Measurements from ENCODE around the gene NGEF. TPM values are rescaled to one million over a fixed set of nuclear protein-coding genes. Genes with fewer than 3 reads are reported as not detected.

NGEF gene
- total RNA-seq, 1 donor from 2014 or later: 4.3 TPM

GRCh38 chr2:232879618-232880494, 133.2 kb downstream of the NGEF start:
- Histone ChIP-seq H3K27me3 (peaks cover 42% of the 10 kb centered on the region), H3K9ac (no peak overlapping the region), H2AFZ (replicated peaks) (no peak overlapping the region), H3K27ac (no peak overlapping the region), H3K36me3 (no peaks in the 10 kb centered on the region), H3K4me2 (no peak overlapping the region), H3K4me3 (no peak overlapping the region), H3K9me3 (ENCODE audit: low read depth) (no peaks in the 10 kb centered on the region), H3K4me1 (peaks cover 4% of the 10 kb centered on the region), H3K79me2 (ENCODE audit: low read depth) (no peaks in the 10 kb centered on the region), H4K20me1 (ENCODE audit: low read depth) (no peaks in the 10 kb centered on the region), H3F3A (ENCODE audit: low read depth) (no peaks in the 10 kb centered on the region)
- Mint-ChIP-seq H3K36me3 (peaks cover 2% of the 10 kb centered on the region), H3K4me3 (no peak overlapping the region), H3K4me1 (peaks cover 5% of the 10 kb centered on the region), H3K27ac (no peak overlapping the region), H3K9me3 (no peaks in the 10 kb centered on the region), H3K27me3 (ENCODE audit: insufficient read depth, low read depth) (peaks cover 13% of the 10 kb centered on the region)
- no peak for TF ChIP-seq EZH2phosphoT487 (IDR thresholded peaks at IDR 0.05)
- TF ChIP-seq CTCF (IDR thresholded peaks at IDR 0.05): no peak
- no peak for TF ChIP-seq EZH2 (IDR thresholded peaks at IDR 0.05)
- DNase-seq (ENCODE audit: low spot score): no peak

GRCh38 chr2:232878855-232879617, 134.0 kb downstream of the NGEF start:
- Histone ChIP-seq H3K4me1 (peaks cover 4% of the 10 kb centered on the region), H3K4me3 (no peak overlapping the region), H3K27ac (no peak overlapping the region), H3K4me2 (no peak overlapping the region), H4K20me1 (ENCODE audit: low read depth) (no peaks in the 10 kb centered on the region), H3K9me3 (ENCODE audit: low read depth) (no peaks in the 10 kb centered on the region), H3K9ac (no peak overlapping the region), H2AFZ (replicated peaks) (no peak overlapping the region), H3K27me3 (peaks cover 50% of the 10 kb centered on the region), H3K36me3 (no peaks in the 10 kb centered on the region), H3F3A (ENCODE audit: low read depth) (peaks cover 3% of the 10 kb centered on the region), H3K79me2 (ENCODE audit: low read depth) (no peaks in the 10 kb centered on the region)
- no peaks in the 10 kb centered on the region for H3K36me3 Mint-ChIP-seq
- TF ChIP-seq CTCF (IDR thresholded peaks at IDR 0.05) (no peak), EZH2 (IDR thresholded peaks at IDR 0.05) (no peak), EZH2phosphoT487 (IDR thresholded peaks at IDR 0.05) (no peak)
- peaks cover 19% of the 10 kb centered on the region for H3K27me3 Mint-ChIP-seq (ENCODE audit: insufficient read depth, low read depth)
- no peak overlapping the region for H3K4me3 Mint-ChIP-seq
- H3K27ac Mint-ChIP-seq: no peak overlapping the region
- H3K4me1 Mint-ChIP-seq: peaks cover 9% of the 10 kb centered on the region
- DNase-seq (ENCODE audit: low spot score): no peak
- no peaks in the 10 kb centered on the region for H3K9me3 Mint-ChIP-seq

- peaks cover 4% of the 10 kb centered on the region for H3K4me1 ChIP-seq
- H3K9me3 Mint-ChIP-seq: no peaks in the 10 kb centered on the region
- peaks cover 10% of the 10 kb centered on the region for H3K4me1 Mint-ChIP-seq
- H2AFZ ChIP-seq (replicated peaks): no peak overlapping the region
- H3K27ac Mint-ChIP-seq: no peak overlapping the region
- no peak for TF ChIP-seq CTCF (IDR thresholded peaks at IDR 0.05)
- no peak for TF ChIP-seq EZH2 (IDR thresholded peaks at IDR 0.05)
- TF ChIP-seq EZH2phosphoT487 (IDR thresholded peaks at IDR 0.05): no peak
- no peak overlapping the region for H3K4me2 ChIP-seq
- no peaks in the 10 kb centered on the region for H3K79me2 ChIP-seq (ENCODE audit: low read depth)
- H3F3A ChIP-seq (ENCODE audit: low read depth): peaks cover 4% of the 10 kb centered on the region
- H3K4me3 ChIP-seq: no peak overlapping the region
- H3K4me3 Mint-ChIP-seq: peak overlapping the region; percentile 80
- H3K9me3 ChIP-seq (ENCODE audit: low read depth): no peaks in the 10 kb centered on the region
- no peak for DNase-seq (ENCODE audit: low spot score)
- peaks cover 21% of the 10 kb centered on the region for H3K27me3 Mint-ChIP-seq (ENCODE audit: insufficient read depth, low read depth)
- no peaks in the 10 kb centered on the region for H4K20me1 ChIP-seq (ENCODE audit: low read depth)
- H3K36me3 Mint-ChIP-seq: no peaks in the 10 kb centered on the region
- H3K27ac ChIP-seq: no peak overlapping the region
- H3K36me3 ChIP-seq: no peaks in the 10 kb centered on the region
- H3K9ac ChIP-seq: no peak overlapping the region
- H3K27me3 ChIP-seq: peaks cover 52% of the 10 kb centered on the region
These were observed 135.0 kb downstream of the NGEF start for GRCh38 chr2:232877940-232878511.

Data from neural progenitor cell (in vitro differentiated cells).